Hepatocyte (in vitro differentiated cells): ENCODE results near the gene GPR183.

ENCODE experiments used
- EZH2 ChIP-seq: fragments of 200-600 bp; sonication (generic); IDR thresholded peaks from 2 replicates; pipeline ENCODE4 v1.6.1; 2016; ENCODE audit warnings: antibody characterized with exemption, mild to moderate bottlenecking, borderline replicate concordance
- TF ChIP-seq, protein P1 (sequence below): fragments of 200-600 bp; sonication (generic); IDR thresholded peaks from 2 replicates; pipeline ENCODE4 v1.5.1; 2016; ENCODE audit warnings: antibody characterized with exemption, mild to moderate bottlenecking; ENCODE audit not compliant: poor library complexity

DNA sequence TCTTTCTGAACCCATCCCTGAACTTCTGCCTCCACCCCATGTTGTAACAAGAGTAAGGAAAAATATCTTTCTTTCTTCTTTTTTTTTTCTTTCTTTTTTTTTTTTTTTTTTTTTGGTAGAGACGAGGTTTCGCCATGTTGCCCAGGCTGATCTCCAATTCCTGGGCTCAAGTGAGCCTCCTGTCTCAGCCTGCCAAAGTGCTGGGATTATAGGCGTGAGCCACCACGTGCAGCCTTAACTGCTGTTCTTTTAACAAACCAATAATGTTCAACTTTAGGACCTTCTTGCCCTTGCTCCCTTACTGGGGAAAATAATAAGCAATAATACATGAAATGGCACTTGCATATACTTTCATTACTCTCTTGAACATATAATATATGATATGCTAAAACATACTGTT, 19.6 kb downstream of the GPR183 start:
- TF ChIP-seq, protein P1, sequence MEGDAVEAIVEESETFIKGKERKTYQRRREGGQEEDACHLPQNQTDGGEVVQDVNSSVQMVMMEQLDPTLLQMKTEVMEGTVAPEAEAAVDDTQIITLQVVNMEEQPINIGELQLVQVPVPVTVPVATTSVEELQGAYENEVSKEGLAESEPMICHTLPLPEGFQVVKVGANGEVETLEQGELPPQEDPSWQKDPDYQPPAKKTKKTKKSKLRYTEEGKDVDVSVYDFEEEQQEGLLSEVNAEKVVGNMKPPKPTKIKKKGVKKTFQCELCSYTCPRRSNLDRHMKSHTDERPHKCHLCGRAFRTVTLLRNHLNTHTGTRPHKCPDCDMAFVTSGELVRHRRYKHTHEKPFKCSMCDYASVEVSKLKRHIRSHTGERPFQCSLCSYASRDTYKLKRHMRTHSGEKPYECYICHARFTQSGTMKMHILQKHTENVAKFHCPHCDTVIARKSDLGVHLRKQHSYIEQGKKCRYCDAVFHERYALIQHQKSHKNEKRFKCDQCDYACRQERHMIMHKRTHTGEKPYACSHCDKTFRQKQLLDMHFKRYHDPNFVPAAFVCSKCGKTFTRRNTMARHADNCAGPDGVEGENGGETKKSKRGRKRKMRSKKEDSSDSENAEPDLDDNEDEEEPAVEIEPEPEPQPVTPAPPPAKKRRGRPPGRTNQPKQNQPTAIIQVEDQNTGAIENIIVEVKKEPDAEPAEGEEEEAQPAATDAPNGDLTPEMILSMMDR = no peak
- no peak for TF ChIP-seq EZH2
